Measurements from ENCODE around the gene NANS.

Gene NANS

GRCh38 chr9:98021306-98022040 is 35.1 kb upstream of the NANS start:
- no peaks in the 10 kb centered on the region for H3K27me3 ChIP-seq (ENCODE audit: insufficient read depth, low read depth)
- no peak overlapping the region; the same call in 1 of the 2 replicates for H3K27ac ChIP-seq
- H3K4me2 ChIP-seq, result no peak overlapping the region
- no peak overlapping the region for H3K4me3 ChIP-seq (IDR thresholded peaks at IDR 0.05; ENCODE audit: insufficient read depth, low read depth, low read length)
- H2AFZ ChIP-seq (ENCODE audit: low read depth), result no peak overlapping the region
- no peak overlapping the region for H3K9ac ChIP-seq
- H3K4me1 ChIP-seq (ENCODE audit: low read depth, poor library complexity, severe bottlenecking), result peaks cover 20% of the 10 kb centered on the region
- H4K20me1 ChIP-seq (ENCODE audit: insufficient read depth), result no peaks in the 10 kb centered on the region
- TF ChIP-seq CTCF (conservative IDR thresholded peaks at IDR 0.05; ENCODE audit: low read depth, low read length), result no peak
- H3K79me2 ChIP-seq (ENCODE audit: insufficient read depth, low read depth), result no peaks in the 10 kb centered on the region
- peaks cover 3% of the 10 kb centered on the region; the same call in 1 of the 2 replicates for H3K36me3 ChIP-seq (ENCODE audit: insufficient read depth)

GRCh38 chr9:98022447-98022846 is 34.1 kb upstream of the NANS start:
- H4K20me1 ChIP-seq (ENCODE audit: insufficient read depth), result no peaks in the 10 kb centered on the region
- no peak overlapping the region for H3K27ac ChIP-seq
- peaks cover 3% of the 10 kb centered on the region; the same call in 1 of the 2 replicates for H3K36me3 ChIP-seq (ENCODE audit: insufficient read depth)
- H3K4me2 ChIP-seq, result no peak overlapping the region
- no peak overlapping the region for H3K4me3 ChIP-seq (IDR thresholded peaks at IDR 0.05; ENCODE audit: insufficient read depth, low read depth, low read length)
- no peak overlapping the region for H3K9ac ChIP-seq
- H2AFZ ChIP-seq (ENCODE audit: low read depth), result no peak overlapping the region
- TF ChIP-seq CTCF (conservative IDR thresholded peaks at IDR 0.05; ENCODE audit: low read depth, low read length), result no peak
- H3K4me1 ChIP-seq (ENCODE audit: low read depth, poor library complexity, severe bottlenecking), result peaks cover 10% of the 10 kb centered on the region
- no peaks in the 10 kb centered on the region for H3K27me3 ChIP-seq (ENCODE audit: insufficient read depth, low read depth)
- no peaks in the 10 kb centered on the region for H3K79me2 ChIP-seq (ENCODE audit: insufficient read depth, low read depth)

GRCh38 chr9:98024702-98025101 is 31.8 kb upstream of the NANS start:
- H3K9ac ChIP-seq, result no peak overlapping the region
- H3K36me3 ChIP-seq (ENCODE audit: insufficient read depth), result no peaks in the 10 kb centered on the region
- H3K4me3 ChIP-seq (IDR thresholded peaks at IDR 0.05; ENCODE audit: insufficient read depth, low read depth, low read length), result no peak overlapping the region
- H4K20me1 ChIP-seq (ENCODE audit: insufficient read depth), result no peaks in the 10 kb centered on the region
- no peak for TF ChIP-seq CTCF (conservative IDR thresholded peaks at IDR 0.05; ENCODE audit: low read depth, low read length)
- no peak overlapping the region for H3K4me2 ChIP-seq
- H3K27me3 ChIP-seq (ENCODE audit: insufficient read depth, low read depth), result no peaks in the 10 kb centered on the region
- H3K27ac ChIP-seq, result no peak overlapping the region
- H3K79me2 ChIP-seq (ENCODE audit: insufficient read depth, low read depth), result no peaks in the 10 kb centered on the region
- no peak overlapping the region for H2AFZ ChIP-seq (ENCODE audit: low read depth)
- H3K4me1 ChIP-seq (ENCODE audit: low read depth, poor library complexity, severe bottlenecking), result no peaks in the 10 kb centered on the region

- Histone ChIP-seq H3K36me3 (ENCODE audit: insufficient read depth) (no peaks in the 10 kb centered on the region), H2AFZ (ENCODE audit: low read depth) (no peak overlapping the region), H3K79me2 (ENCODE audit: insufficient read depth, low read depth) (no peaks in the 10 kb centered on the region), H4K20me1 (ENCODE audit: insufficient read depth) (no peaks in the 10 kb centered on the region), H3K9ac (no peak overlapping the region), H3K4me3 (IDR thresholded peaks at IDR 0.05; ENCODE audit: insufficient read depth, low read depth, low read length) (no peak overlapping the region), H3K27ac (no peak overlapping the region), H3K4me1 (ENCODE audit: low read depth, poor library complexity, severe bottlenecking) (no peaks in the 10 kb centered on the region), H3K27me3 (ENCODE audit: insufficient read depth, low read depth) (no peaks in the 10 kb centered on the region), H3K4me2 (no peak overlapping the region)
- TF ChIP-seq CTCF (conservative IDR thresholded peaks at IDR 0.05; ENCODE audit: low read depth, low read length), result no peak
Measured at GRCh38 chr9:98031169-98031568, 25.4 kb upstream of the NANS start.
